ENCODE data around the gene TMPRSS11A.

TMPRSS11A gene

GRCh38 chr4:67983333-67983732 lies 20.0 kb upstream of the TMPRSS11A start:
- DNase-seq: no peak
- no peak overlapping the region for H3K4me3 ChIP-seq
- TF ChIP-seq CTCF (IDR thresholded peaks at IDR 0.05): no peak
- H3K4me1 ChIP-seq: no peaks in the 10 kb centered on the region
- no peaks in the 10 kb centered on the region for H3K36me3 ChIP-seq
- intact Hi-C loops (cut with DNase I; ENCODE audit: low total_unique reads): no loop called here
- H3K9me3 ChIP-seq: peaks cover 0 to 5% (median 0%) of the 10 kb centered on the region in 3 donors
- H3K27me3 ChIP-seq: no peaks in the 10 kb centered on the region
- no peak overlapping the region for H3K27ac ChIP-seq

- peaks cover 0 to 17% (median 0%) of the 10 kb centered on the region in 3 donors for H3K9me3 ChIP-seq
- no peaks in the 10 kb centered on the region for H3K4me1 ChIP-seq
- intact Hi-C loops (cut with DNase I; ENCODE audit: low total_unique reads): no loop called here
- no peak overlapping the region for H3K4me3 ChIP-seq
- no peaks in the 10 kb centered on the region for H3K36me3 ChIP-seq
- no peak overlapping the region for H3K27ac ChIP-seq
- no peaks in the 10 kb centered on the region for H3K27me3 ChIP-seq
- no peak for DNase-seq
- no peak for TF ChIP-seq CTCF (IDR thresholded peaks at IDR 0.05)
Observed at GRCh38 chr4:67980512-67980911, 17.2 kb upstream of the TMPRSS11A start.

DNA sequence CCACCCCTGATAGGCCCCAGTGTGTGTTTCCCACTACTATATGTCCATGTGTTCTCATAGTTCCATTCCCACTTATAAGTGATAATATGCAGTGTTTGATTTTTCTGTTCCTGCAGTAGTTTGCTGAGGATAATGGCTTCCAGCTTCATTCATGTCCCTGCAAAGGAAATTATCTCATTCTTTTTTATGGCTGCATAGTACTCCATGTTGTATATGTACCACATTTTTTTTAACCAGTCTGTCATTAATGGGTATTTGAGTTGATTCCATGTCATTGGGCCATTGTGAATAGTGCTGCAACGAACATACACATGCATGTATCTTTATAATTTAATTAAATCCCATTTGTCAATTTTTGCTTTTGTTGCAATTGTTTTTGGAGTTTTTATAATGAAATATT lies 10.3 kb upstream of the TMPRSS11A start:
- Histone ChIP-seq H3K4me1 (no peaks in the 10 kb centered on the region), H3K27me3 (no peaks in the 10 kb centered on the region), H3K4me3 (no peak overlapping the region), H3K27ac (no peak overlapping the region), H3K36me3 (no peaks in the 10 kb centered on the region), H3K9me3 (peaks cover 0 to 20% (median 0%) of the 10 kb centered on the region in 3 donors)
- TF ChIP-seq CTCF (IDR thresholded peaks at IDR 0.05): no peak
- no peak for DNase-seq
- intact Hi-C loops (cut with DNase I; ENCODE audit: low total_unique reads): no loop called here

DNA sequence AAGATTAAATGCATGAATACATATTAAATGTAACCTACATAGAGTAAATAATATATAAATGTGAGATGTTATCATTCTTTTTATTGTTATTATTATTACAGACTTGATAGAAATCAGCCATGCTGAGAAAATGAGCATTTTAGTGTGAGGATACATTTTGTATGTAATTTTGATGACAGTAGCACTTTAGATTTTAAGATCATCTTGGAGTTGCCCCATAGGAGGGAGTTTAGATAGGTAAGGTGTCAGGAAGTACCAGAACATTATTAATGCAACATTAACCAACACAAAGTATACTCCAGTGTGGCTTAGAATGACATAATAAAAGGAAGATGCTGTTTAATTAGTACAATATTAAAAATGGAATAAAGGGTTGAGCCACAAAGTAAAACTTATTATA lies 8.4 kb downstream of the TMPRSS11A start:
- no peak overlapping the region for H3K4me3 ChIP-seq
- H3K9me3 ChIP-seq: no peaks in the 10 kb centered on the region
- H3K4me1 ChIP-seq: no peaks in the 10 kb centered on the region
- TF ChIP-seq CTCF (IDR thresholded peaks at IDR 0.05): no peak
- no peak for DNase-seq
- H3K36me3 ChIP-seq: no peaks in the 10 kb centered on the region
- no peak overlapping the region for H3K27ac ChIP-seq
- intact Hi-C loops (cut with DNase I; ENCODE audit: low total_unique reads): no loop called here
- no peaks in the 10 kb centered on the region for H3K27me3 ChIP-seq

- no peaks in the 10 kb centered on the region for H3K36me3 ChIP-seq
- DNase-seq: no peak
- H3K27me3 ChIP-seq: no peaks in the 10 kb centered on the region
- H3K4me3 ChIP-seq: no peak overlapping the region
- no peak overlapping the region for H3K27ac ChIP-seq
- intact Hi-C loops (cut with DNase I; ENCODE audit: low total_unique reads): no loop called here
- H3K4me1 ChIP-seq: no peaks in the 10 kb centered on the region
- no peak for TF ChIP-seq CTCF (IDR thresholded peaks at IDR 0.05)
- no peaks in the 10 kb centered on the region for H3K9me3 ChIP-seq
Observed at GRCh38 chr4:67941074-67941473, 22.2 kb downstream of the TMPRSS11A start.

DNA sequence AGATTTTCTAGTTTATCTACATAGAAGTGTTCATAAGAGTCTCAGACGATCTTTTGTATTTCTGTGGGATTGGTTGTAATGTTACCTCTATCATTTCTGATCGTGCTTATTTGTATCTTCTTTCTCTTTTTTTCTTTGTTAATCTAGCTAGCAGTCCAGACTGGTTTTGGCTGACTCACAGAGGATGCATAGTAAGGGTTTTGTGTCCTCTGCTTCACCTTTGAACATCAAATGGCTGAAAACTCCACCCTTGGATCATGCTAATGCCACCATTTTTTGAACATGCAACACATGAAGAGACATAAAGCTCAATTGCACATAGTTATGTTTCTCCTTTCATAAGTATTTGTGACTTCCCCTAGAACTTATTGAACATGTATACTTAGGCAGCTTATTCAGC lies 22.8 kb downstream of the TMPRSS11A start:
- TF ChIP-seq CTCF (IDR thresholded peaks at IDR 0.05): no peak
- Histone ChIP-seq H3K4me1 (no peaks in the 10 kb centered on the region), H3K27me3 (no peaks in the 10 kb centered on the region), H3K4me3 (no peak overlapping the region), H3K9me3 (no peaks in the 10 kb centered on the region), H3K27ac (no peak overlapping the region), H3K36me3 (no peaks in the 10 kb centered on the region)
- no peak for DNase-seq
- intact Hi-C loops (cut with DNase I; ENCODE audit: low total_unique reads): no loop called here
